NCI-H1436 treated with DMSO at 0.1 percent for 48 hours (cell line): Measurements from ENCODE around the gene KCTD21.

Source experiments
- DNase-seq: peaks from one replicate; lab custom pipeline; 2025; lab: John Stamatoyannopoulos, UW

Gene KCTD21

GRCh38 chr11:78200553-78200952 lies 12.1 kb upstream of the KCTD21 start:
- DNase-seq, result no peak

GRCh38 chr11:78200061-78200460 lies 11.6 kb upstream of the KCTD21 start:
- DNase-seq, result no peak

GRCh38 chr11:78199653-78200015 lies 11.2 kb upstream of the KCTD21 start:
- no peak for DNase-seq

GRCh38 chr11:78199015-78199652 lies 10.7 kb upstream of the KCTD21 start:
- DNase-seq, result no peak

- DNase-seq, result no peak
Observed at GRCh38 chr11:78197816-78198215, 9.4 kb upstream of the KCTD21 start.

- no peak for DNase-seq
Observed at GRCh38 chr11:78196661-78197091, 8.2 kb upstream of the KCTD21 start.

GRCh38 chr11:78195917-78196560 lies 7.6 kb upstream of the KCTD21 start:
- DNase-seq, result no peak

- no peak for DNase-seq
Observed at GRCh38 chr11:78194490-78194889, 6.1 kb upstream of the KCTD21 start.

- no peak for DNase-seq
Observed at GRCh38 chr11:78193806-78194205, 5.4 kb upstream of the KCTD21 start.

- DNase-seq, result no peak
Observed at GRCh38 chr11:78192911-78193351, 4.5 kb upstream of the KCTD21 start.

GRCh38 chr11:78192223-78192719 lies 3.8 kb upstream of the KCTD21 start:
- DNase-seq, result no peak

GRCh38 chr11:78190871-78191538 lies 2.6 kb upstream of the KCTD21 start:
- DNase-seq, result no peak

- no peak for DNase-seq
Observed at GRCh38 chr11:78190374-78190773, 1.9 kb upstream of the KCTD21 start.

GRCh38 chr11:78189851-78190250 lies 1.4 kb upstream of the KCTD21 start:
- DNase-seq, result no peak

- DNase-seq, result no peak
Observed at GRCh38 chr11:78189174-78189724, 823 bp upstream of the KCTD21 start.

GRCh38 chr11:78187366-78188285 lies 800 bp downstream of the KCTD21 start:
- DNase-seq, result no peak

- DNase-seq, result no peak
Observed at GRCh38 chr11:78181185-78181584, 7.2 kb downstream of the KCTD21 start.

- no peak for DNase-seq
Observed at GRCh38 chr11:78180751-78181150, 7.7 kb downstream of the KCTD21 start.

GRCh38 chr11:78179459-78180071 lies 8.9 kb downstream of the KCTD21 start:
- DNase-seq, result no peak

GRCh38 chr11:78177216-78177615 lies 11.2 kb downstream of the KCTD21 start:
- no peak for DNase-seq

- DNase-seq, result no peak
Observed at GRCh38 chr11:78176605-78177141, 11.8 kb downstream of the KCTD21 start.
